Measurements from ENCODE around the gene TMEM176B.
"Not testable (repeated sequence)": the region's sequence is repeated elsewhere in the genome, so short reads cannot be mapped to it uniquely, and the experiment has no call there.

TMEM176B gene

DNA sequence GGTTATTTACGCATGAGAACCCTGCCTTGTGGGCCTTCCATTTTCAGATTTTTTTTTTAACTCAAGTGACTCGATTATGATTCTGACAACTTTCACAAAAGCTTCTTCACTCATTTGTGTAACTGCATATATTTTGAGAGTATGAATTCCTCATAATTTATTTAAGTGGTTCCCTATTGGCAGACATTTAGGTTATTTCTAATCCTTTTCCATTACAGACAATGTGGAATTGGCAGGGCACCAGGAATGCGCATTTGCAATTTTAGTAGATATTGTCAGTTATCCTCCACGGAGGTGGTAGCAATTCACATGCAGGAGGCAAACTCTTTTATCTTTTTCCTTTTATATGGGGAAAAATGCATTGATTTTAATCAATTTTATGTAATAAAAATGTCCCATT is 2.5 kb downstream of the TMEM176B start:
- no peak overlapping the region for H3K4me3 ChIP-seq (ENCODE audit: low read depth, low read length)
- DNase-seq (ENCODE audit: low read depth) = no peak

DNA sequence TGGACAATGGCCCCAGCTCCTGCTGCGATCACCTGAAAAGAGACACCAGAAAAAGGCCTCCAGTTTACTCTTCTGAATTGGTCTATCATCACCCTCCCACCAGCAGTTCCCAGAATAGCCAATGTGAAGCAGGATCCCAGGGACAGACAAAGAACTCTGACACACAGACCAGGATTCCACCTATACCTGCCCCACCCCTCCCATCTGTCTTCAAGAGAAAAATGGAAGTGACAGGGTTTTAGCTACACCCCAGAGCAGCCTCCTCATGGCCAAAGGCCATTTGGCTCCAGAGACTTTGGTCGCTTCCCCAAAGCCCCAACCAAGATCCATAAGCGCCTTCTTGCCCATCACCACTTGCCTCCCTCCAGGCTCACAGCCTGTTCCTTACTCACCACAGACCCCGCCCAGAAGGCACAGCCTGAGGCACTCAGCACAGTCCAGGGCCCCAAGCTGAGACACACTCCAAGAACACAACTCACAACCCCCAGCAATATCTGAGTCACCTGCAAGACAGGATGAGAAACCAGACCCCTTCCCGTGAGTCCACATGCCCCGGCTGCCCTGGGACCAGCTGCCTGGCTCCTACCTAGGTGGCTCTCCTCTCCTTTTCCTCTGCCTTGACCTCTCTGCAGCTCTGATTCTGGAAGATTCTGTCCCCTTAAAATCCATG is 6.5 kb downstream of the TMEM176B start:
- no peak overlapping the region for H3K4me3 ChIP-seq (ENCODE audit: low read depth, low read length)

DNA sequence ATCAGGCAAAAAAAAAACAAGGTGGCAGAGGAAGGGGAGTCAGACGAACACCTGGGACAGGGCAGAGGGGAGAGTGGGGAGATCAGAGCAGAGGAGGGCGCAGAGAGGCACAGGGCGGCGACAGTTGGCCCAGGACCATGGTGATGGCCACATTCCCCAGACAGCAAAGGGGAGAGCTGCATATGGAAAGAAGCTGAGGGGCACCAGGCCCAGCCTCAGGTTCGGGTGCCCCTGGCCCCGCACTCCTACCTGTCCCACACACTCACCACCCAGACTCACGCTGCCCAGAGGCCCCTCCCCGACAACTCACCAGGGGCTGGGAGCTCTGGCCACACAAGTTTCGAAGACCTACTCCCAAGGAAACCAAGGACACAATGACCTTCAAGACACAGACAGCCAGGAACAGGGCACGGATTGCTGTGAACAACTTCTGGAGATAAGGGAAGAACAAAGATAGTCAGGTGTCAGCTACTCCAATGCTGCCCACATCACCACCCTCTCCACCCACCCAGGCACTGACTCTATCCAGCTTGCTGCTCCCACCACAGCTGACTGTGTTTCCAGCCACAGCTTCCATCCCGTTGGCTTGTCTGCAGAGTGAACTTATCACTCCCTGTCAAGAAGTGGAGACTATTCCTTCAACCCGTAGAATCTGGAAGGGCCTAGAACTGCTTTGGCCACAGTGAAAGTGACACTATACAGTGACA is 8.3 kb downstream of the TMEM176B start:
- no peak overlapping the region for H3K4me3 ChIP-seq (ENCODE audit: low read depth, low read length)
- DNase-seq (ENCODE audit: low read depth) = no peak

More for the DNA sequence above, 6.5 kb downstream of the TMEM176B start:
- DNase-seq (ENCODE audit: low read depth) = no peak

DNA sequence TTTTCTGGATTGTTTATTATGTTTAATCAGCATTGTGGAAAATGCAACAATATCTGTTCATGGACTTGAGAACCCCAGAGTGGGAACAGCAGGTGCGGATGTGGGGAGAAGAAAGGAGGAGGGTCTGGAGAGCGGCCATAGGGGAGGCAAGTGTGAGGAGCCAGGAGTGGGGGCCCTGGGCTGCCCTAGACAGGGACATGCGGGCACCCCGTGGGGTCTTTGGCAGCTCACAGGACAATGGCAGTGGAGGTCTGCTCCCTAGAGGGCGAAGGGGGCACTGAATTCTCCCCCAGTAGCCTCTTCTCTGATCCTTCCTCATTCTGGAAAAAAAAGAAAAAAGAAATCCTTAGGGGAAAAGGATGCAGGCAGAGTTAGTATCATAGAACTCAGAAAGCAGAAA is 8.9 kb downstream of the TMEM176B start:
- no peak overlapping the region for H3K4me3 ChIP-seq (ENCODE audit: low read depth, low read length)
- DNase-seq (ENCODE audit: low read depth) = no peak

DNA sequence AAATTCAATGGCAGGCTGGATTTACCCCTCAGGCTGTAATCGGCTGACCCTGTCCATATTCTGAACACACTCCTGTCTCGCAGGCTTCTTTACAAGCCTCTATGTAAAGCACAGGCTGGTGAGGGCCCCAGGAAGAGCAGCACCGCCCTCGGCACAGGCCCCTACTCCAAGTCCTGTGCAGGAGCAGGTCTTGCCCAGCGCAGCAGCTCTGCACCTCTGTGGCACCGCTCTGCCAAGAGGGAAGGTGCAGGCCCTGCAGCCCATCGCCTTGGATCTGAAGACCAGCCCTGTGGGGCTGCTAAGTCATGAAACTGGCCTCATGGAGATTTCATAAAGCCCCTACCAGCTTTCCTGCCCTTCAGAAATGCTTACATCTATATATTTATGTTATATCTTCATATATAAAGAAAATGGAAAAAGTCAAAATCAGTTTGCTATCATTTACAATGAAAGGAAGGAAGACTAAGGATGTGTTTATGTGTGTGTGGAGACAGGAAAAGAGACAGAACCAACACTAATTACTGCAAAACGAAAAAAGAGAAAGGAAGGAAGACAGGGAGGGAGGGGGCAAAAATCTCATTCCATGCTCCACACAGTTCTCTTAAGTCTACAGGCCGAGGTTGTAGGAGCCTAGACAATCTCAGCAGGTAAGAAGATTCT is 9.6 kb downstream of the TMEM176B start:
- H3K4me3 ChIP-seq (ENCODE audit: low read depth, low read length) = no peak overlapping the region
- no peak for DNase-seq (ENCODE audit: low read depth)

DNA sequence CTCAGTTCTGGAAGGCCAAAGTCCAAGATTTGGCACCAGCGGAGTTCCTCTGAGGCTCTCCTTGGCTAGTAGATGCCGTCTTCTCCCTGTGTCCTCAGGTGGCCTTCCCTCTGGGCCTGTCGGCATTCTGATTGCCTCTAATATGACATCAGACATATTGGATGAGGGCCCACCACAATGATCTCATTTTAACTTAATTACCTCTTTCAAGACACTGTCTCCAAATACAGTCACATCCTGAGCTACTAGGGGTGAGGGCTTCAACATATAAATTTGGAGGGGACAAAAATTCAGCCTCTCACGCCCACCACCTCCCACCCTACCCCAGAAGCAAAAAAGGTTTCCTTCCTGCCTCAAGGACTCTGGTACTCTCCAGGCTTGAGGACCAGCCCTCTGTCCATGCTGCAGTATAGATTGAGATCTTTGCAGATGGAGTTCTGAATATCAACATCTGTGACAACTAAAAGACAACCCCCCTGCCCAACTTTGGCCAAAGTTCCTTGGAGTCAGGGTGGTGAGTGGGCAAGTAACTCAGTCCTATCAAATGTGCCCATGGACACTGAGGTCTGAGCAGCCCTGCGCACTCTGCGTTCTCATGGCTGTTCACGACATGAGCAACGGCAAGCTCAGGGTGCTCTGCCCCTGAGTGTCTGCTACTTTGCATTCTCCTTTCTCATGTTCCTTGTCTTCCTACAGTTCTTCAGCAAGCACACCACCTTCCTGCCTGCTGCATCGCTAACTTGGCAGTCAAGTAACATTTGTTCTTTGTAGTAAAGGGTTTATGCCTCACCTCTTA is 11.5 kb downstream of the TMEM176B start:
- no peak overlapping the region for H3K4me3 ChIP-seq (ENCODE audit: low read depth, low read length)
- DNase-seq (ENCODE audit: low read depth) = peak; percentile 92

DNA sequence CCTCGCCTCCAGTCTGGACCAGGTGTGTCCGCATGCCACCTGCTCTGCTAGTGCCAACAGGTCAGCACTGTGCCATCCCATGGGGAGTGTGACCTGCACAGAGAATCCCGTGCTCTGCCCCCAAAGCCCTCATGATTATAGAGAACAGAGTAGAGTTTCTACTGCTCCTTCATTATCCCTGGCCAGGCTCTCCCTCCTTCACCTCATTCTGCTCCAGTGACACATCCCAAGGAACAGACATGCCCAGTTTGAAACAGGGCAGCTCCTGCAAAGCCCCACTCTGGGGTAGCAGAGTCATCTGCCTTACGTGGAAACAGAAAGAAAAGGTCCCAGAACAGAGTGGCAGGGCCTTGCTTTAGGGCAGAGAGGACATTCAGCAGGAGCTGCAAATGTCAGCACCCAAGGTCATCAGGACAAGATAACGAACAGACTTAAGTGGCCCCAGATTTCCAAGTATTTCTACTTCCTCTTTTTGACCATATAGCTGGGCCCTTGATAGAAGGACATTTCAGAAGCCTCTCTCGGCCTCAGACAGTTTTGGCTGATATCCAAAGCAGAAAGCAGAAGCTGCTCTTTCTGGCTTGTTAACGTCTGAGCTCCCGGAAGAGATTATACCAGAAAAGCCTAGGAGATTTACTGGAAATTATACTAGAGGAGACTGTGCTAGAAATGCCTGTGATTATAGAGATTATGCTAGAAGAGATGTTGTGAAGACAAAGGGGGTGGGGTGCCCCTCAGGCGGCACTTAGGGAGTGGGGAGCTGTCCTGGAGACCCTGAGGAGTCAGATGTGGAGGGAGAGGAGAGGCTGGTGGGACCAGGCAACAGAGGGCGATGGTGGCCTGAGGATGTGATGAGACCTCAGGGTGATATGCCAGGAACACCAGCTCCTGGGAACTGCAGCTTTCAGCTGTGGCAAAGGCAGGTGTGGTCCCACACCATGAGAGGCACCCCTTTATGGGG is 12.6 kb downstream of the TMEM176B start:
- no peak for DNase-seq (ENCODE audit: low read depth)

DNA sequence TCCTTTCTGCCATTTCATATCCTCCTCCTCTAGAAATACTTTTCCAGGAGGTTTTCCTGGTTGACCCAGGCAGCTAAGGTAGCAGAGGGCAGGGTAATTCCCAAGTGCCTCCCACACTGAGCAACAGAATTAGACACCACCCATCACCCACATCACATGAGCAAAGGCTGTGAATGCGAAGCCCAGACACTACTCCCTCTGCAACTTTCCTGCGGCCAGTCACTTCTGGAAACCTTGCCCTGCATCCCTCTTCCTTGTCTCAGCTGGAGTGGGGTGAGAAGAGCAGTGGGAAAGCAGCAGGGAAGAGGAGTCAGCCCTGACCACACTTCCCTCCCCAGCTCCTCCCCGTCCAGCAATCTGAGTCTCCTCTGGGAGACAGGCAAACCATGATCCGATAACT is 15.2 kb downstream of the TMEM176B start:
- no peak for DNase-seq (ENCODE audit: low read depth)
- H3K4me3 ChIP-seq (ENCODE audit: low read depth, low read length) = no peak overlapping the region

More for the DNA sequence above, 12.6 kb downstream of the TMEM176B start:
- no peak overlapping the region for H3K4me3 ChIP-seq (ENCODE audit: low read depth, low read length)

DNA sequence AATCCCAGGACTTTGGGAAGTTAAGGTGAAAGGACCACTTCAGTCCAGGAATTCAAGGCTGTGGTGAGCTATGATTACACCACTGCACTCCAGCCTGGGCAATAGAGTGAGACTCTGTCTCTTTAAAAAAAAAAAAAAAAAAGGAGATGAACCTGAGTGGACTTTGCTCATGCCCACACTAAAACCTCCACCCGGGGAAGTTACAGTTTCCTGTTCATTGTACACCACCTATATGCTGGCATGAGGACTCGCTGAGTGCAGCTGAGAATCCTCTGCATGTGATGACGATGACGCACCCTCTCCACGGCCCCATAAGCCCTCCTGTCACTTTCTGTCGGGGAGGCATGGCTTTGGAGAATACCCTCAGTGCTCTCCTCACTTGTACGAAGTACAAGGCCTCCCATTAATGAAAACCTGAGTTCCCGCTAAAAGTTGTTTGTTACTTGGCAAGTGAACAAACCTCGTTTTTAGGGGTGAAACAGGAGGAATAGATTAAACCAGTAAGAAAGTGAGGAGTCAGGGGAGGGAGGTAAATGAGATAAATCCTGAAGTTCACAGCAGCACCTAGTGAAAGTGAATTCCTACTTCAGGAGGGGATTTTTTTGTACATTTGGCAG is 15.9 kb downstream of the TMEM176B start:
- DNase-seq (ENCODE audit: low read depth) = no peak
- no peak overlapping the region for H3K4me3 ChIP-seq (ENCODE audit: low read depth, low read length)

DNA sequence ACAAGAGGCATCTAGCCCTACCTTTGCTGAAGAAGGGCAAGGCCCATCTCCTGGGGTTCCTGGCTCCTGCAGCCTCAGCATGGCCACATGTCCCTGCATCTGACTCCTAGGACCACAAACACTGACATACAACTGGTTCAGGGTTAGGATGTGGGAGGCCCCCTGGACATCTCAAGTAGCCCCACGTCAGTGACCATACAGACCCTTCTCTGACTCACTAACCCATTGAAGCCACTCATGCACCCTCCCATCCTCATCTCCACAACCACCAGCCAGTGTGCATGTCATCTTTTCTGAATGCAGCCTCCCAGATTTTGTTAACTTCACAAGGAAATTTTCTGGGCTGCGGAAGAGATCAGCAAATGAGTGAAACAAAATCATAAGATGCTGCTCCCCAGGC is 18.2 kb downstream of the TMEM176B start:
- no peak for DNase-seq (ENCODE audit: low read depth)
- no peak overlapping the region for H3K4me3 ChIP-seq (ENCODE audit: low read depth, low read length)

DNA sequence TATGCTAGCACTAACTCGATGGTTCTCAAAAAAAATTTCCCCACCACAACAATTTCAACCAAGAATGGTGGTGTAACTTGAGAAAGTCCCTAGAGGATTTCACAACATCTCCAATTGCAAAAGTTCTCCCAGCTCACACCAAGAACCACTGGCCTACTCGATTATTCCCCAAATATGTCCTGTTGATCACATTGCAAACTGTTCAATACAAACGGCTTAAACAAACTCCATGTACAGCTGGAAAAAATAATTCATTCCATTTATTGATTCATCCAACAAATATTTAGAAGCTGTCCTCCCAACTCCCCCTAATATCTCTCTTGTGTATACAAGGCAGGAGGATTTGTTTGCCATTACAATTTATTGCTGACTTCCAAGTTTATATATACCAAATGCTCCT is 19.1 kb downstream of the TMEM176B start:
- peak; percentile 89 for DNase-seq (ENCODE audit: low read depth)

DNA sequence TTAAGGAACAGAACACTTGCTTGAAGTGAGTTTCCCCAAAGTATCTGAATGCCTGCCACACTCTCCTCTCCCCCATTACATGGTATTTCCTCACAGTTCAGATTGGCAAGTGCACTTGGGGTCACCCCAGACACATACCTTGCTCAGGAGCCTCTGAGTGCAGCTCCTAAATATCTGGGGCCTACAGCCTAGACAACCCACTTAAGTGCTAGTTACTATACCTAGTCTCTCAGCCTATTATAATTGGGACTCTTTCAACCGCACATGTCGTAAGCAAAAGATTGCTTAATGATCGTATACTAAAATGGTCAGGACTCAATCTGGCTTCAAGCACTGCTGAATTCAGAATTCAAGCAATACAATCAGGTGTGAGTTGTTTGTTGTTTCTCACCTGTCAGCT is 19.9 kb downstream of the TMEM176B start:
- no peak overlapping the region for H3K4me3 ChIP-seq (ENCODE audit: low read depth, low read length)

More for the DNA sequence above, 19.1 kb downstream of the TMEM176B start:
- no peak overlapping the region for H3K4me3 ChIP-seq (ENCODE audit: low read depth, low read length)

DNA sequence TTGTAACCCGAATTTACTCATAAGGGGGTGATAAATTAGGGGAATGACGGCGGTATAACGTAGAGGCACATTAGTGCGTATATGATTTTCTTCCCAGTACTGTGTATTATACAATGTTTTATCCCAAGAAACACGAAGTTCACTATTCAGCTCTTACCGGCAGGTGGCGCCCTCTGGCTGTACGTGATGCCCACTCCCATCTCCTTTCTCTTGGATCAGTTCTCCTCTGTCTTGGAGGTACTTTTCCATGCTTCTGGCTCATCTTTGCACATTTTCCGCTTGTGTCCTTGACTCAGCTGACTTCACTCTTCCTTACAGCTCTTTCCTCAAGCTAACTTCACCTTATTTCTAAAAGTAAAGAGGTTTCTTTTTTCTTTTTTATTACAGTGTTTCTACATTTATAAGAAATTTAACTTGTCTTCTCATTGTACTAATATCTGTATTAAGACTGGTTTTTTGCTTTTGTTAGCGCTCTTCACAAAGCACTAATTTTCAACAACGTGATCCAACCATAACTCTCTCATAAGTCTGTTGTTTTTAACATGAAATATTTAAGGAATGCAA is 21.3 kb downstream of the TMEM176B start:
- peak; percentile 56 for DNase-seq (ENCODE audit: low read depth)
- H3K4me3 ChIP-seq (ENCODE audit: low read depth, low read length) = no peak overlapping the region

More for the DNA sequence above, 19.9 kb downstream of the TMEM176B start:
- DNase-seq (ENCODE audit: low read depth) = no peak

DNA sequence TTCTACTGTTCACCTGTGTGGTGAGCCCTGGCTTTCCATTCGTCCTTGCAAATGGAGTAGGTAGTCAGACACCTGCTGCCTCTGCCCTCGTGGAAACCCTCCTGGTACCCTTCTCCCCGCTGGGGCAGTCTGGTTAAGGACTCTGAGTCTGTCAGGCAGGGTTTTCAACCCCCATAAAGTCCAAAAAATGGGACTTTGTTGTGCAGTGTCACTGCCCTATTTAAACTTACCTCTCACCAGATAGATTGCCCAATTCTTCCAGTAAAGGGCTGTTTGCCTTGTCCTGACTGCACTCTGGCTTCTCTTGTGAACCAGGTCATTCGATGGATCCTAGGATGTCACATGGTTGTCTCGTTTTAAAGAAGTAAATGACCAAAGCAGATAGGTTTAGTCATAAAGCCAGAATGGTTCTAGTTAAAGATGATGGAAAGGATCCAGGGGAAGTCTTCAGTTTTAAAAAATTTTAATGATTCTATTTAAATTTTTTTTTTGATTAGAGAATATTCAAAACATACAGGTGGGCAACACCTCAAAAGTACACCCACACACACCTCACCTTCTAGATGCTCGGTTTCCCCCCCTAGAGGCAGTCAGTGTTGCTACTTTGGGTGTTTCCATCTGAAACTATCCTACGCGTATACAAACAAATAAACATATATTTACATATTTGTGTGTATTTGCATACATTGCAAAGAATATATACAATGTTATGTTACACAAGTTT is 22.0 kb downstream of the TMEM176B start:
- no peak for DNase-seq (ENCODE audit: low read depth)
- H3K4me3 ChIP-seq (ENCODE audit: low read depth, low read length) = no peak overlapping the region

DNA sequence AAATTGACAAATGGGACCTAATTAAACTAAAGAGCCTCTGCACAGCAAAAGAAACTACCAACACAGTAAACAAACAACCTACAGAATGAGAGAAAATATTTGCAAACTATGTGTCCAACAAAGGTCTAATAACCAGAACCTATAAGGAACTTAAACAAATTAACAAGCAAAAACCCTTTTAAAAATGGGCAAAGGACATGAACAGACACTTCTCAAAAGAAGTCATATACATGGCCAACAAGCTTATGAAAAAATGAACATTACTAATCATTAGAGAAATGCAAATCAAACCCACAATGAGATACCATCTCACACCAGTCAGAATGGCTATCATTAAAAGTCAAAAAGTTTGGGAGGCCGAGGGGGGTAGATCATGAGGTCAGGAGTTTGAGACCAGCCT is 26.0 kb downstream of the TMEM176B start:
- not testable (repeated sequence) for DNase-seq (ENCODE audit: low read depth); H3K4me3 ChIP-seq (ENCODE audit: low read depth, low read length)

DNA sequence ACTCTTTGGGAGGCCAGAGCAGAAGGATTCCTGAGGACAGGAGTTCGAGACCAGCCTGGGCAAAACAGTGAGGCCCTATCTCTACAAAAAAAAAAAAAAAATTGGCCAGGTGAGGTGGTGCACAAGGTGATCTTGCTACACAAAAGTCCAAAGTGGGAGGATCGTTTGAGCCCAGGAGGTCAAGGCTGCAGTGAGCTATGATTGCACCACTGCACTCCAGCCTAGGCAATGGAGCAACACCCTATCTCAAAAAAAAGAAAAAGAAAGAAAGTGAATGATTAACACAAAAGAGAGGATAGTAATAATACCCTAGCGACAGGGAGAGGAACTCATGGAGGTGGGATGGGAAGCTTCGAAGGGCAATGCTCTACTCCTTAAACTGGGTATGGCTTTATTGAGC is 30.4 kb downstream of the TMEM176B start:
- DNase-seq (ENCODE audit: low read depth) = no peak
- H3K4me3 ChIP-seq (ENCODE audit: low read depth, low read length) = no peak overlapping the region

DNA sequence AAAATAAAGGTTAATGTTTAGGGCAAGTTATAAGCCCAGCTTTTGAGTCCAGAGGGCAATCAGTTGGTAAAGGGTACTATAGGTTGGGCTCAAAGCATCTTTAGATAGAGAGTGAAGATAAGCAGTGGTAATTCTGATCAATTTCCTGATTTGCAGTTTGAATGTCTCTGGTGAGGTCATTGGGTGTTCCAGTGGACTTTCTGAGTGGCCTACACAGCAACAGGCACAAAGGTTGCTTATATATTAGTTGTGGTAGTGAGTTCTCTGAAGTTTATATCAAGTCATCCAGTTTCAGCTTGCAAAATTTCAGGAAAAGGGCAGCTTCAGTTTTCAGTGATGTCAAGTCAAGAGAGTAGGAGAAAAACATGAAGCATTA is 33.8 kb downstream of the TMEM176B start:
- no peak overlapping the region for H3K4me3 ChIP-seq (ENCODE audit: low read depth, low read length)
- DNase-seq (ENCODE audit: low read depth) = no peak

DNA sequence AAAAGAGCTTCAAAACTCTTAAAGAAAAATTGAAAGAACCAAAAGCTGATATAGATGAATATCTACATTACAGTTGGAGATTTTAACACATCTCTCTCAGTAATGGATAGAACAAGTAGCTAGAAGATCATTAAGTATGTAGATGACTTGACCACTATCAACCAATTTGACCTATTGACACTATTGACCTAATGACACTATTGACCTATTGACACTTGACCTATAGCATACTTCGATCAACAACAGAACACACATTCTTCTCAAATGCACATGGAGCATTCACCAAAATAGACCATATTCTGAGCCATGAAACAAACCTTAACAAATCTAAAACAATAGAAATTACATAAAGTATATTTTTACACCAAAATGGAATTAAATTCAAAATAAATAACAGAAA is 40.7 kb downstream of the TMEM176B start:
- DNase-seq (ENCODE audit: low read depth) = no peak
- H3K4me3 ChIP-seq (ENCODE audit: low read depth, low read length) = no peak overlapping the region

All from skeletal muscle cell (primary cell).